ENCODE measurements around the gene GRK2.

GRK2 gene

GRCh38 chr11:67252831-67253239 is 13.4 kb upstream of the GRK2 start:
- peak in 12 of 42 donors; percentile 38 to 67 (median 52) for DNase-seq
- intact Hi-C loops (cut with DNase I) = no loop called here

GRCh38 chr11:67253872-67254624 is 12.2 kb upstream of the GRK2 start:
- DNase-seq = no peak
- intact Hi-C loops (cut with DNase I) = no loop called here

- DNase-seq = no peak
- intact Hi-C loops (cut with DNase I) = no loop called here
Observed at GRCh38 chr11:67254798-67255197, 11.5 kb upstream of the GRK2 start.

GRCh38 chr11:67255353-67255752 is 10.9 kb upstream of the GRK2 start:
- peak in 1 of 42 donors; percentile 22 for DNase-seq
- intact Hi-C loops (cut with DNase I) = no loop called here

GRCh38 chr11:67255864-67256263 is 10.4 kb upstream of the GRK2 start:
- intact Hi-C loops (cut with DNase I) = no loop called here

GRCh38 chr11:67256477-67257135 is 9.7 kb upstream of the GRK2 start:
- intact Hi-C loops (cut with DNase I) = no loop called here
- DNase-seq = no peak

More at GRCh38 chr11:67255864-67256263, 10.4 kb upstream of the GRK2 start:
- peak in 2 of 42 donors; percentile 20 to 27 for DNase-seq

- intact Hi-C loops (cut with DNase I) = loop anchor here (10.0 kb wide), 1 partner anchor 114 kb away; the partner anchor contains the start of gene CLCF1
- DNase-seq = peak in 1 of 42 donors; percentile 18
Observed at GRCh38 chr11:67260406-67260805, 5.9 kb upstream of the GRK2 start.

- intact Hi-C loops (cut with DNase I) = loop anchor here (10.0 kb wide), 1 partner anchor 114 kb away; the partner anchor contains the start of gene CLCF1
- peak in 41 of 42 donors; percentile 42 to 91 (median 74) for DNase-seq
Observed at GRCh38 chr11:67260885-67261639, 5.2 kb upstream of the GRK2 start.

GRCh38 chr11:67261640-67261945 is 4.7 kb upstream of the GRK2 start:
- peak in 2 of 42 donors; percentile 27 to 62 for DNase-seq

GRCh38 chr11:67261946-67262681 is 4.2 kb upstream of the GRK2 start:
- peak in 8 of 42 donors; percentile 23 to 57 (median 36) for DNase-seq
- intact Hi-C loops (cut with DNase I) = loop anchor here (10.0 kb wide), 1 partner anchor 113 kb away; the partner anchor contains the start of gene CLCF1

More at GRCh38 chr11:67261640-67261945, 4.7 kb upstream of the GRK2 start:
- intact Hi-C loops (cut with DNase I) = loop anchor here (10.0 kb wide), 1 partner anchor 113 kb away; the partner anchor contains the start of gene CLCF1

- DNase-seq = peak; percentile 61 to 93 (median 82)
- intact Hi-C loops (cut with DNase I) = loop anchor here (10.0 kb wide), 1 partner anchor 112 kb away; the partner anchor contains the start of gene CLCF1
Observed at GRCh38 chr11:67262731-67263675, 3.3 kb upstream of the GRK2 start.

- intact Hi-C loops (cut with DNase I) = loop anchor here (2.0 to 10.0 kb wide), 2 partner anchors 53 to 111 kb away; partner anchors contain the start of gene CLCF1
- no peak for DNase-seq
Observed at GRCh38 chr11:67264260-67264659, 2.0 kb upstream of the GRK2 start.

GRCh38 chr11:67264877-67265632 is 1.2 kb upstream of the GRK2 start:
- intact Hi-C loops (cut with DNase I) = loop anchor here (2.0 to 10.0 kb wide), 2 partner anchors 52 to 110 kb away; partner anchors contain the start of gene CLCF1
- DNase-seq = peak in 3 of 42 donors; percentile 1 to 26 (median 2)

- intact Hi-C loops (cut with DNase I) = loop anchor here (2.0 to 10.0 kb wide), 2 partner anchors 51 to 109 kb away; partner anchors contain the start of gene CLCF1
- DNase-seq = peak in 41 of 42 donors; percentile 48 to 92 (median 82)
Observed at GRCh38 chr11:67265633-67266448, 432 bp upstream of the GRK2 start.

All from head of caudate nucleus (tissue), 42 donors.